CD14-positive monocyte (primary cell): ENCODE results near the gene SRPRA. TPM values are rescaled to one million over a fixed set of nuclear protein-coding genes. Genes with fewer than 3 reads are reported as not detected.
A peak's percentile ranks its signal among the peaks of the same experiment; 100 is the strongest.

Experiments used
- DNase-seq, 3 donors: peaks; one replicate each; pipeline ENCODE4 v3.0.0-alpha.2; 2011 to 2022
- H2AFZ ChIP-seq: 2 replicates; pipeline ENCODE4 v1.6.0; 2012; ENCODE audit warnings: mild to moderate bottlenecking, low read depth, low read length, inconsistent platforms; ENCODE audit not compliant: insufficient read depth, poor library complexity, severe bottlenecking
- H3K27ac ChIP-seq, 2 donors: 1 replicate in 1 of 2; 2 replicates in 1 of 2; pipeline ENCODE4 v1.5.1; 2012 to 2013; ENCODE audit warnings: low read length in 2 of 2, control low read depth in 1 of 2, inconsistent platforms in 1 of 2, low read depth in 1 of 2, mild to moderate bottlenecking in 1 of 2
- H3K27me3 ChIP-seq, 2 donors: one replicate each; pipeline versions ENCODE4 v1.6.0 to v1.6.1; 2011 to 2013; ENCODE audit warnings: low read length in 2 of 2; ENCODE audit not compliant: control insufficient read depth in 2 of 2, insufficient read depth in 2 of 2
- H3K36me3 ChIP-seq, 2 donors: replicated peaks in 1 of 2; 1 replicate in 1 of 2; 2 replicates in 1 of 2; pipeline versions ENCODE4 v1.5.1 to v1.6.1; 2012 to 2013; ENCODE audit warnings: low read length in 2 of 2, control low read depth in 1 of 2, inconsistent platforms in 1 of 2, mild to moderate bottlenecking in 1 of 2; ENCODE audit not compliant: insufficient read depth in 2 of 2, control insufficient read depth in 1 of 2
- H3K4me1 ChIP-seq, 2 donors: 1 replicate in 1 of 2; 2 replicates in 1 of 2; pipeline versions ENCODE4 v1.5.1 to v1.6.1; 2012 to 2013; ENCODE audit warnings: low read length in 2 of 2, control low read depth in 1 of 2, inconsistent platforms in 1 of 2, mild to moderate bottlenecking in 1 of 2, moderate library complexity in 1 of 2; ENCODE audit not compliant: insufficient read depth in 2 of 2, control insufficient read depth in 1 of 2
- H3K4me2 ChIP-seq: replicated peaks from 2 replicates; pipeline ENCODE3; 2012; ENCODE audit warnings: low read length, moderate library complexity, mild to moderate bottlenecking; ENCODE audit not compliant: poor library complexity, severe bottlenecking; ENCODE audit errors: extremely low read depth
- H3K4me3 ChIP-seq, 3 experiments: fragments of 200-600 bp in 1 of 3; sonication (generic) in 1 of 3; replicated peaks in 1 of 3; 1 replicate in 2 of 3; 2 replicates in 1 of 3; pipeline ENCODE4 v1.5.1; 2011 to 2013; ENCODE audit warnings: low read length in 3 of 3, mild to moderate bottlenecking in 3 of 3, control low read depth in 2 of 3, low read depth in 2 of 3, inconsistent platforms in 1 of 3, moderate library complexity in 1 of 3
- H3K79me2 ChIP-seq: 2 replicates; pipeline ENCODE4 v1.6.0; 2012; ENCODE audit warnings: mild to moderate bottlenecking, control low read depth, inconsistent platforms, low read length, moderate library complexity; ENCODE audit not compliant: insufficient read depth
- H3K9ac ChIP-seq: 2 replicates; pipeline ENCODE4 v1.6.0; 2017; ENCODE audit warnings: low read length, mild to moderate bottlenecking; ENCODE audit not compliant: insufficient read depth, poor library complexity, severe bottlenecking
- H3K9me3 ChIP-seq, 2 donors: replicated peaks in 1 of 2; 1 replicate in 1 of 2; 2 replicates in 1 of 2; pipeline versions ENCODE4 v1.5.1 to v1.6.1; 2012 to 2013; ENCODE audit warnings: low read length in 2 of 2, control low read depth in 1 of 2; ENCODE audit not compliant: control insufficient read depth in 1 of 2, insufficient read depth in 1 of 2
- H4K20me1 ChIP-seq: 2 replicates; pipeline ENCODE4 v1.6.0; 2012; ENCODE audit warnings: mild to moderate bottlenecking, low read length, control low read depth, moderate library complexity; ENCODE audit not compliant: insufficient read depth
- H3K27ac Mint-ChIP-seq, 7 donors: one replicate each; pipeline ENCODE4 v1.8.0; 2020; ENCODE audit warnings: mild to moderate bottlenecking in 7 of 7, mixed read lengths in 7 of 7, moderate library complexity in 6 of 7, inconsistent platforms in 2 of 7
- H3K27me3 Mint-ChIP-seq, 3 donors: one replicate each; pipeline ENCODE4 v1.8.0; 2021 to 2022; ENCODE audit warnings: low read depth in 3 of 3, mild to moderate bottlenecking in 3 of 3, mixed read lengths in 3 of 3, moderate library complexity in 3 of 3, inconsistent platforms in 1 of 3
- H3K36me3 Mint-ChIP-seq, 2 donors: one replicate each; pipeline ENCODE4 v1.8.0; 2020; ENCODE audit warnings: mixed read lengths in 2 of 2, inconsistent platforms in 1 of 2, mild to moderate bottlenecking in 1 of 2
- H3K4me1 Mint-ChIP-seq: one replicate; pipeline ENCODE4 v1.8.0; 2020; ENCODE audit warnings: mild to moderate bottlenecking, mixed read lengths
- H3K4me3 Mint-ChIP-seq, 2 donors: one replicate each; pipeline ENCODE4 v1.8.0; 2020; ENCODE audit warnings: mild to moderate bottlenecking in 2 of 2, mixed read lengths in 2 of 2, moderate library complexity in 1 of 2
- H3K9me3 Mint-ChIP-seq, 7 donors: one replicate each; pipeline ENCODE4 v1.8.0; 2020 to 2022; ENCODE audit warnings: mixed read lengths in 7 of 7, mild to moderate bottlenecking in 6 of 7, moderate library complexity in 6 of 7, inconsistent platforms in 2 of 7
- CTCF ChIP-seq: fragments of 200-600 bp; IDR thresholded peaks from one replicate; pipeline ENCODE4 v1.8.0; 2022; ENCODE audit warnings: antibody characterized with exemption, mild to moderate bottlenecking
- WGBS: methylation state at CpG from one replicate; pipeline ENCODE4 v1.1.5; 2013; ENCODE audit warnings: missing lambda C conversion rate; ENCODE audit not compliant: insufficient coverage; 5-methylcytosine and 5-hydroxymethylcytosine counted together
- intact Hi-C, 2 donors: fragments of 100-400 bp; cut with micrococcal nuclease; formaldehyde crosslinking; loops; one replicate each; pipeline versions ENCODE4 v1.15.0 to v1.15.1; 2023
- polyA plus RNA-seq, 3 donors: library from polyadenylated mRNA; depleted of rRNA in 1 of 3; unstranded in 2 of 3; stranded (reverse) in 1 of 3; fragments of 300-500 nt in 2 of 3; fragments of >200 nt in 1 of 3; fragmentation: Illumina TruSeq in 2 of 3; gene quantifications; 1 replicate in 2 of 3; 2 replicates in 1 of 3; pipeline ENCODE4 v1.2.3, GENCODE V29; 2012 to 2021

SRPRA gene
- polyA plus RNA-seq, 3 donors = 68.7 to 123 (median 87.6) TPM

GRCh38 chr11:126308271-126308671, 39.6 kb upstream of the SRPRA start:
- Histone ChIP-seq H3K36me3 (peaks cover 4 to 29% of the 10 kb centered on the region in 2 donors), H3K4me1 (peaks cover 47 to 53% of the 10 kb centered on the region in 2 donors)

GRCh38 chr11:126307706-126308105, 39.0 kb upstream of the SRPRA start:
- Mint-ChIP-seq H3K36me3 (peaks cover 21 to 36% of the 10 kb centered on the region in 2 donors), H3K9me3 (no peaks in the 10 kb centered on the region), H3K4me1 (peaks cover 49% of the 10 kb centered on the region), H3K27ac (peak overlapping the region in 1 of 7 donors; percentile 44), H3K4me3 (no peak overlapping the region), H3K27me3 (peaks cover 0 to 2% (median 0%) of the 10 kb centered on the region in 3 donors)
- TF ChIP-seq CTCF = no peak
- peaks cover 4 to 29% of the 10 kb centered on the region in 2 donors for H3K36me3 ChIP-seq
- no peak overlapping the region for H3K4me3 ChIP-seq
- no CpG with 5 or more reads among the region's 5 CpGs for WGBS
- no peaks in the 10 kb centered on the region for H3K9me3 ChIP-seq
- intact Hi-C loops = no loop called here
- DNase-seq = no peak
- H3K4me2 ChIP-seq = no peak overlapping the region
- H3K79me2 ChIP-seq = peaks cover 30% of the 10 kb centered on the region
- no peak overlapping the region for H3K9ac ChIP-seq
- H4K20me1 ChIP-seq = no peaks in the 10 kb centered on the region
- no peak overlapping the region for H3K27ac ChIP-seq
- no peaks in the 10 kb centered on the region for H3K27me3 ChIP-seq
- peaks cover 43 to 51% of the 10 kb centered on the region in 2 donors for H3K4me1 ChIP-seq
- H2AFZ ChIP-seq = no peak overlapping the region

More at GRCh38 chr11:126308271-126308671, 39.6 kb upstream of the SRPRA start:
- no peak overlapping the region for H3K4me3 ChIP-seq
- Mint-ChIP-seq H3K4me1 (peaks cover 51% of the 10 kb centered on the region), H3K27ac (no peak overlapping the region), H3K27me3 (peaks cover 0 to 2% (median 0%) of the 10 kb centered on the region in 3 donors), H3K36me3 (peaks cover 21 to 32% of the 10 kb centered on the region in 2 donors), H3K9me3 (no peaks in the 10 kb centered on the region), H3K4me3 (no peak overlapping the region)
- no peaks in the 10 kb centered on the region for H3K9me3 ChIP-seq
- WGBS = 92% methylated on average over 3 of the region's 4 CpGs
- H3K9ac ChIP-seq = no peak overlapping the region
- peaks cover 36% of the 10 kb centered on the region for H3K79me2 ChIP-seq
- no peak overlapping the region for H2AFZ ChIP-seq
- intact Hi-C loops = no loop called here
- no peaks in the 10 kb centered on the region for H4K20me1 ChIP-seq
- no peak overlapping the region for H3K4me2 ChIP-seq
- no peaks in the 10 kb centered on the region for H3K27me3 ChIP-seq
- DNase-seq = no peak
- no peak for TF ChIP-seq CTCF
- no peak overlapping the region for H3K27ac ChIP-seq
